ENCODE results near the gene HPD. TPM values are rescaled to one million over a fixed set of nuclear protein-coding genes. Genes with fewer than 3 reads are reported as not detected.

Gene HPD
- total RNA-seq, 1 donor from 2014 or later, result not detected

DNA sequence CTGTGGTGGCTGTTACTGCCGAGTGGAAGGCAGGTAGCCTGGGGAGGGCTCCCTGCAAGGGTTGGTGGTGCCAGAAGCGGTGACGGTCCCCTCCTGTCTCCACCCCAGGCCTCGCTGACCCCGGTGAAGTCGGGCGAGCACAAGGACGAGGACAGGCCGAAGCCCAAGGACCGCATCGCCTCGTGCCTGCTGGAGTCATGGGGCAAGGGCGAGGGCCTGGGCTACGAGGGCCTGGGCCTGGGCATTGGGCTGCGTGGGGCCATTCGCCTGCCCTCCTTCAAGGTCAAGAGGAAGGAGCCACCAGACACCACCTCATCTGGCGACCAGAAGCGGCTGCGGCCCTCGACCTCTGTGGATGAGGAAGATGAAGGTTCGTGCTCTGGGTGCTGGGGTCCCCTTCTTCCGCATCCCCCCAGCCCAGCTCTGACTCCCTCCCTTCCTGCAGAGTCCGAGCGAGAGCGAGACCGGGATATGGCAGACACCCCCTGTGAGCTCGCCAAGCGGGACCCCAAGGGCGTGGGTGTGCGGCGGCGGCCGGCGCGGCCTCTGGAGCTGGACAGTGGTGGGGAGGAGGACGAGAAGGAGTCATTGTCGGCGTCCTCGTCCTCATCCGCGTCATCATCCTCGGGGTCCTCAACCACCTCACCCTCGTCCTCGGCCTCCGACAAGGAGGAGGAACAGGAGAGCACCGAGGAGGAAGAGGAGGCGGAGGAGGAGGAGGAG is 41.6 kb downstream of the HPD start:
- H3K27ac Mint-ChIP-seq (ENCODE audit: unreplicated experiment), result no peak overlapping the region
- H3K4me3 Mint-ChIP-seq (ENCODE audit: unreplicated experiment), result no peak overlapping the region
- H3K27me3 Mint-ChIP-seq (ENCODE audit: unreplicated experiment), result no peaks in the 10 kb centered on the region
- no peaks in the 10 kb centered on the region for H3K9me3 Mint-ChIP-seq (ENCODE audit: unreplicated experiment)
- TF ChIP-seq, protein P1, sequence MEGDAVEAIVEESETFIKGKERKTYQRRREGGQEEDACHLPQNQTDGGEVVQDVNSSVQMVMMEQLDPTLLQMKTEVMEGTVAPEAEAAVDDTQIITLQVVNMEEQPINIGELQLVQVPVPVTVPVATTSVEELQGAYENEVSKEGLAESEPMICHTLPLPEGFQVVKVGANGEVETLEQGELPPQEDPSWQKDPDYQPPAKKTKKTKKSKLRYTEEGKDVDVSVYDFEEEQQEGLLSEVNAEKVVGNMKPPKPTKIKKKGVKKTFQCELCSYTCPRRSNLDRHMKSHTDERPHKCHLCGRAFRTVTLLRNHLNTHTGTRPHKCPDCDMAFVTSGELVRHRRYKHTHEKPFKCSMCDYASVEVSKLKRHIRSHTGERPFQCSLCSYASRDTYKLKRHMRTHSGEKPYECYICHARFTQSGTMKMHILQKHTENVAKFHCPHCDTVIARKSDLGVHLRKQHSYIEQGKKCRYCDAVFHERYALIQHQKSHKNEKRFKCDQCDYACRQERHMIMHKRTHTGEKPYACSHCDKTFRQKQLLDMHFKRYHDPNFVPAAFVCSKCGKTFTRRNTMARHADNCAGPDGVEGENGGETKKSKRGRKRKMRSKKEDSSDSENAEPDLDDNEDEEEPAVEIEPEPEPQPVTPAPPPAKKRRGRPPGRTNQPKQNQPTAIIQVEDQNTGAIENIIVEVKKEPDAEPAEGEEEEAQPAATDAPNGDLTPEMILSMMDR (IDR thresholded peaks at IDR 0.05), result no peak
- H3K4me1 Mint-ChIP-seq (ENCODE audit: unreplicated experiment), result peaks cover 15% of the 10 kb centered on the region
- peaks cover 31% of the 10 kb centered on the region for H3K36me3 Mint-ChIP-seq (ENCODE audit: unreplicated experiment)
- DNase-seq (ENCODE audit: extremely low spot score, unreplicated experiment), result no peak

DNA sequence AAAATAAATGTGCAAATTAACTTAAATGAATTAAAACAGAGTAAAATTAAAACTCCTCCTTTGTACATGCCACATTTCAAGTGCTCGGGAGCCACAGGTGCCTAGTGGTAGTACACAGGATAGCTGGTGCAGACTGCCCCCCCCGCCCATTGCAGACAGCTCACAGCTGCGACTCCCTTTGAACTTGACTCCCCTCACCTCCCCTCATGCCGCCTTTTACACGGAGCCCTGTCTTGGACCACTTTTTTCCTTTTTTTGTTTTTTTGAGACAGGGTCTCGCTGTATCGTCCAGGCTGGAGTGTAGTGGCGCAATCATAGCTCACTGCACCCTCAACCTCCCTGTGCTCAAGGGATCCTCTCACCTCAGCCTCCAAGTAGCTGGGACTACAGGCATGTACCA is 43.4 kb downstream of the HPD start:
- peaks cover 27% of the 10 kb centered on the region for H3K4me1 Mint-ChIP-seq (ENCODE audit: unreplicated experiment)
- H3K9me3 Mint-ChIP-seq (ENCODE audit: unreplicated experiment), result no peaks in the 10 kb centered on the region
- no peaks in the 10 kb centered on the region for H3K27me3 Mint-ChIP-seq (ENCODE audit: unreplicated experiment)
- peaks cover 29% of the 10 kb centered on the region for H3K36me3 Mint-ChIP-seq (ENCODE audit: unreplicated experiment)
- H3K27ac Mint-ChIP-seq (ENCODE audit: unreplicated experiment), result no peak overlapping the region
- DNase-seq (ENCODE audit: extremely low spot score, unreplicated experiment), result no peak
- H3K4me3 Mint-ChIP-seq (ENCODE audit: unreplicated experiment), result no peak overlapping the region
- TF ChIP-seq, protein P1 (IDR thresholded peaks at IDR 0.05), result no peak

DNA sequence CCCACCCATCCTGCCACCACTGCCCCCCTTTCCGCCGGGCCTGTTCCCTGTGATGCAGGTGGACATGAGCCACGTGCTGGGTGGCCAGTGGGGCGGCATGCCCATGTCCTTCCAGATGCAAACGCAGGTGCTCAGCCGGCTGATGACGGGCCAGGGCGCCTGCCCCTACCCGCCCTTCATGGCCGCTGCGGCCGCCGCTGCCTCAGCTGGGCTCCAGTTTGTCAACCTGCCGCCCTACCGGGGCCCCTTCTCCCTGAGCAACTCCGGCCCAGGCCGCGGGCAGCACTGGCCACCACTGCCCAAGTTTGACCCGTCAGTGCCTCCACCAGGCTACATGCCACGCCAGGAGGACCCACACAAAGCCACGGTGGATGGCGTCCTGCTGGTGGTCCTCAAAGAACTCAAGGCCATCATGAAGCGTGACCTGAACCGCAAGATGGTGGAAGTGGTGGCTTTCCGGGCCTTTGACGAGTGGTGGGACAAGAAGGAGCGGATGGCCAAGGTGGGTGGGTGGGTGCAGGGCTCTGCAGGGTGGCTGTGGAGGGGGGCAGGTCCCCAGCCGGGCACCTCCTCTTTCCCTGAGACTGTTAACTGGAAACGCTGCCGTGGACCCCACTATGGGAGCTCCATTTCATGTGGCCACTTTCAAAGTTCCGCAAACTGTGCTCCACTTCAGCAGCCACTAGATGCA is 44.1 kb downstream of the HPD start:
- TF ChIP-seq, protein P1 (IDR thresholded peaks at IDR 0.05), result no peak
- peaks cover 27% of the 10 kb centered on the region for H3K4me1 Mint-ChIP-seq (ENCODE audit: unreplicated experiment)
- H3K27ac Mint-ChIP-seq (ENCODE audit: unreplicated experiment), result no peak overlapping the region
- no peaks in the 10 kb centered on the region for H3K9me3 Mint-ChIP-seq (ENCODE audit: unreplicated experiment)
- H3K27me3 Mint-ChIP-seq (ENCODE audit: unreplicated experiment), result no peaks in the 10 kb centered on the region
- H3K4me3 Mint-ChIP-seq (ENCODE audit: unreplicated experiment), result no peak overlapping the region
- peaks cover 31% of the 10 kb centered on the region for H3K36me3 Mint-ChIP-seq (ENCODE audit: unreplicated experiment)
- no peak for DNase-seq (ENCODE audit: extremely low spot score, unreplicated experiment)

DNA sequence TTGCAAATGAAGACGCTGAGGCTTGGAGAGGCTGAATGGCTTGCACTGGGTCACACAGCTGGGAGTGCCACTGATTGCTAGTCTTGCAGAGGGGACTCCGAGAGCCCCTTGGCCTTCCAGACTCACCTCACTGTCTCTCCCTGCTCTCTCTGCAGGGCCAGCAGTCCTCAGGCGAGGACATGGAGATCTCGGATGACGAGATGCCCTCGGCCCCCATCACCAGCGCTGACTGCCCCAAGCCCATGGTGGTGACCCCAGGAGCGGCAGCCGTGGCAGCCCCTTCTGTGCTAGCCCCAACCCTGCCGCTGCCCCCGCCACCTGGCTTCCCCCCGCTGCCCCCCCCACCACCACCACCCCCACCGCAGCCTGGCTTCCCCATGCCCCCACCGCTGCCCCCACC is 44.7 kb downstream of the HPD start:
- H3K36me3 Mint-ChIP-seq (ENCODE audit: unreplicated experiment), result peaks cover 30% of the 10 kb centered on the region
- peaks cover 27% of the 10 kb centered on the region for H3K4me1 Mint-ChIP-seq (ENCODE audit: unreplicated experiment)
- TF ChIP-seq, protein P1 (IDR thresholded peaks at IDR 0.05), result no peak
- H3K27me3 Mint-ChIP-seq (ENCODE audit: unreplicated experiment), result no peaks in the 10 kb centered on the region
- H3K4me3 Mint-ChIP-seq (ENCODE audit: unreplicated experiment), result no peak overlapping the region
- DNase-seq (ENCODE audit: extremely low spot score, unreplicated experiment), result no peak
- no peaks in the 10 kb centered on the region for H3K9me3 Mint-ChIP-seq (ENCODE audit: unreplicated experiment)
- H3K27ac Mint-ChIP-seq (ENCODE audit: unreplicated experiment), result no peak overlapping the region

Data from osteocyte (in vitro differentiated cells).